Karpas-422 (cell line): ENCODE measurements around the gene TNRC6B. TPM values are rescaled to one million over a fixed set of nuclear protein-coding genes. Genes with fewer than 3 reads are reported as not detected.

ENCODE experiments used
- DNase-seq: peaks from one replicate; pipeline ENCODE4 v3.0.0-alpha.2; 2015
- H2AFZ ChIP-seq: fragments of 200-600 bp; sonication (generic); 2 replicates; pipeline ENCODE4 v1.6.1; 2014; ENCODE audit warnings: antibody characterized with exemption, low read length, mixed read lengths
- H3K27ac ChIP-seq: fragments of 200-600 bp; sonication (generic); 2 replicates; pipeline ENCODE4 v1.5.1; 2014; ENCODE audit warnings: mild to moderate bottlenecking, low read length, moderate library complexity
- H3K27me3 ChIP-seq: fragments of 200-600 bp; sonication (generic); 2 replicates; pipeline ENCODE4 v1.6.1; 2014; ENCODE audit warnings: low read length, mixed read lengths
- H3K36me3 ChIP-seq: fragments of 200-600 bp; sonication (generic); 2 replicates; pipeline ENCODE4 v1.6.1; 2014; ENCODE audit warnings: low read length, mixed read lengths; ENCODE audit not compliant: insufficient read depth
- H3K4me1 ChIP-seq: fragments of 200-600 bp; sonication (generic); 2 replicates; pipeline ENCODE4 v1.6.1; 2014; ENCODE audit warnings: mild to moderate bottlenecking, low read length, mixed read lengths
- H3K4me2 ChIP-seq: fragments of 200-600 bp; sonication (generic); 2 replicates; pipeline ENCODE4 v1.6.1; 2014; ENCODE audit warnings: low read length, low read depth, mild to moderate bottlenecking; ENCODE audit not compliant: poor library complexity, severe bottlenecking
- H3K4me3 ChIP-seq: fragments of 200-600 bp; sonication (generic); 2 replicates; pipeline ENCODE4 v1.5.1; 2014; ENCODE audit warnings: mild to moderate bottlenecking, antibody characterized with exemption, low read length, mixed read lengths
- H3K79me2 ChIP-seq: fragments of 200-600 bp; sonication (generic); 2 replicates; pipeline ENCODE4 v1.6.1; 2014; ENCODE audit warnings: mild to moderate bottlenecking, low read length, mixed read lengths
- H3K9ac ChIP-seq: fragments of 200-600 bp; sonication (generic); 2 replicates; pipeline ENCODE4 v1.6.0; 2014; ENCODE audit warnings: low read length
- H3K9me2 ChIP-seq: fragments of 200-600 bp; sonication (generic), shearing (Covaris generic); replicated peaks from 2 replicates; pipeline ENCODE4 v1.6.0; 2014; ENCODE audit warnings: mild to moderate bottlenecking, low read length, moderate library complexity; ENCODE audit not compliant: insufficient read depth
- H3K9me3 ChIP-seq: fragments of 300-700, 200-600 bp; sonication (generic); 2 replicates; pipeline ENCODE4 v1.6.1; 2014; ENCODE audit warnings: low read length, mixed read lengths
- H4K20me1 ChIP-seq: fragments of 200-600 bp; sonication (generic); 2 replicates; pipeline ENCODE4 v1.6.1; 2014; ENCODE audit warnings: mild to moderate bottlenecking, antibody characterized with exemption, low read length, low read depth; ENCODE audit not compliant: insufficient read depth
- total RNA-seq: library from RNA; depleted of rRNA; stranded (reverse); fragments of >200 nt; shearing (Covaris generic); gene quantifications from 2 replicates; pipeline ENCODE4 v1.2.3, GENCODE V29; 2014; ENCODE audit warnings: low replicate concordance

Gene TNRC6B
- total RNA-seq, 1 experiment from 2014 or later: 32.0 TPM

DNA sequence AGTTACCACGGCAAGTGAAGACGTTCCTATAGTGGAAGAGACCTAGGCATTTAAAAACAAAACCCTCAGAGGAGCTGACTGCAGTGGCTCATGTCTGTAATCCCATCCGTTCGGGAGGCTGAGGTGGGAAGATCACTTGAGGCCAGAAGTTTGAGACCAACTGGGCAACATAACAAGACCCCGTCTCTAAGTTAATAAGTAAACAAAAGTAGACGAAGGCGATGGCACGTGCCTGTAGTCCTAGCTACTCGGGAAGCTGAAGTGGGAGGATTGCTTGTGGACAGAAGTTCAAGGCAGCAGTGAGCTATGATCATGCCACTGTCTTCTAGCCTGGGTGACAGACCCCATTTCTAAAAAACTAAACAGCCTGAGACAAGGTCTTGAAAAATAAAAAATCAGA lies 164.8 kb downstream of the TNRC6B start:
- Histone ChIP-seq H3K4me1 (peaks cover 11% of the 10 kb centered on the region), H3K79me2 (peaks cover 18% of the 10 kb centered on the region), H3K9me3 (no peaks in the 10 kb centered on the region), H3K27me3 (no peaks in the 10 kb centered on the region), H2AFZ (no peak overlapping the region), H3K9ac (no peak overlapping the region), H3K4me3 (no peak overlapping the region), H3K9me2 (no peaks in the 10 kb centered on the region), H3K36me3 (no peaks in the 10 kb centered on the region), H4K20me1 (no peaks in the 10 kb centered on the region), H3K27ac (peak overlapping the region; percentile 54), H3K4me2 (no peak overlapping the region)
- DNase-seq: no peak

- peak overlapping the region; percentile 89 for H3K9ac ChIP-seq
- peaks cover 43% of the 10 kb centered on the region for H3K79me2 ChIP-seq
- DNase-seq: peak; percentile 59
- no peaks in the 10 kb centered on the region for H3K9me3 ChIP-seq
- no peaks in the 10 kb centered on the region for H3K9me2 ChIP-seq
- no peaks in the 10 kb centered on the region for H3K27me3 ChIP-seq
- H3K4me2 ChIP-seq: peak overlapping the region; percentile 90
- H3K4me3 ChIP-seq: peak overlapping the region; percentile 87
- H4K20me1 ChIP-seq: 0 out of 2 replicates have a peak, but pooled peaks cover 4% of the 10 kb centered on the region
- H3K27ac ChIP-seq: peak overlapping the region; percentile 93
- H3K4me1 ChIP-seq: peaks cover 25% of the 10 kb centered on the region
- no peak overlapping the region for H2AFZ ChIP-seq
- H3K36me3 ChIP-seq: peaks cover 17% of the 10 kb centered on the region
These were observed 167.5 kb downstream of the TNRC6B start for GRCh38 chr22:40345271-40345670.

DNA sequence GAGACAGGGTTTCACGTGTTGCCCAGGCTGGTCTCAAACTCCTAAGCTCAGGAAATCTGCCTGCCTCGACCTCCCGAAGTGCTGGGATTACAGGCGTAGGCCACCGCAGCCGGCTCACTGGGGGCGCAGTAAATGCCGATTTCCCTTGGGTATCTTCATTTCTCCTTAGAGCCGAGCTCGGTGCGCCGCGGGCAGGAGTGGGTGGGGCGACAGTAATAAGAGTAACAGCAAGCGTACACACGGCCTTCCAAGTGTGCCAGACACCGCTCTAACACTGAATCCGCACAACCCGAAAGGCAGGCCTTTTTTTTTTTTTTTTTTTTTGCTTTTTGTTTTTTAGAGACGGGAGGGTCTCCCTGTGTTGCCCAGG lies 168.1 kb downstream of the TNRC6B start:
- peak overlapping the region; percentile 87 for H3K4me3 ChIP-seq
- H3K4me1 ChIP-seq: peaks cover 25% of the 10 kb centered on the region
- peak; percentile 90 for DNase-seq
- no peaks in the 10 kb centered on the region for H3K9me2 ChIP-seq
- H3K9ac ChIP-seq: peak overlapping the region; percentile 89
- H3K9me3 ChIP-seq: no peaks in the 10 kb centered on the region
- H4K20me1 ChIP-seq: 0 out of 2 replicates have a peak, but pooled peaks cover 4% of the 10 kb centered on the region
- peaks cover 49% of the 10 kb centered on the region for H3K79me2 ChIP-seq
- H3K4me2 ChIP-seq: peak overlapping the region; percentile 90
- peak overlapping the region; percentile 93 for H3K27ac ChIP-seq
- peaks cover 19% of the 10 kb centered on the region for H3K36me3 ChIP-seq
- no peaks in the 10 kb centered on the region for H3K27me3 ChIP-seq
- no peak overlapping the region for H2AFZ ChIP-seq

GRCh38 chr22:40346185-40347118 lies 168.7 kb downstream of the TNRC6B start, which contains the start of gene ADSL:
ADSL (plus strand) TSS chr22:40346500; CDS start chr22:40346559, 59 bp downstream.
- Histone ChIP-seq H3K4me3 (peak within 1 kb of the TSS; percentile 87), H4K20me1 (0 out of 2 replicates have a peak, but pooled peaks cover 4% of the 10 kb centered on the region), H3K4me2 (peak within 1 kb of the TSS; percentile 90), H3K36me3 (peaks cover 21% of the 10 kb centered on the region), H3K9me3 (no peaks in the 10 kb centered on the region), H3K79me2 (peaks cover 52% of the 10 kb centered on the region), H3K9ac (peak within 1 kb of the TSS; percentile 89), H3K4me1 (peaks cover 25% of the 10 kb centered on the region), H3K27ac (peak within 1 kb of the TSS; percentile 93), H3K9me2 (no peaks in the 10 kb centered on the region), H3K27me3 (no peaks in the 10 kb centered on the region), H2AFZ (no peak within 1 kb of the TSS)
- DNase-seq: peak; percentile 95

GRCh38 chr22:40347300-40347699 lies 169.6 kb downstream of the TNRC6B start:
- 0 out of 2 replicates have a peak, but pooled peaks cover 4% of the 10 kb centered on the region for H4K20me1 ChIP-seq
- peaks cover 25% of the 10 kb centered on the region for H3K4me1 ChIP-seq
- H3K4me3 ChIP-seq: peak overlapping the region; percentile 87
- peak overlapping the region; percentile 93 for H3K27ac ChIP-seq
- no peak overlapping the region for H2AFZ ChIP-seq
- peaks cover 23% of the 10 kb centered on the region for H3K36me3 ChIP-seq
- H3K79me2 ChIP-seq: peaks cover 52% of the 10 kb centered on the region
- H3K9me3 ChIP-seq: no peaks in the 10 kb centered on the region
- H3K9me2 ChIP-seq: no peaks in the 10 kb centered on the region
- no peaks in the 10 kb centered on the region for H3K27me3 ChIP-seq
- peak overlapping the region; percentile 89 for H3K9ac ChIP-seq
- H3K4me2 ChIP-seq: peak overlapping the region; percentile 90
- DNase-seq: peak; percentile 49

DNA sequence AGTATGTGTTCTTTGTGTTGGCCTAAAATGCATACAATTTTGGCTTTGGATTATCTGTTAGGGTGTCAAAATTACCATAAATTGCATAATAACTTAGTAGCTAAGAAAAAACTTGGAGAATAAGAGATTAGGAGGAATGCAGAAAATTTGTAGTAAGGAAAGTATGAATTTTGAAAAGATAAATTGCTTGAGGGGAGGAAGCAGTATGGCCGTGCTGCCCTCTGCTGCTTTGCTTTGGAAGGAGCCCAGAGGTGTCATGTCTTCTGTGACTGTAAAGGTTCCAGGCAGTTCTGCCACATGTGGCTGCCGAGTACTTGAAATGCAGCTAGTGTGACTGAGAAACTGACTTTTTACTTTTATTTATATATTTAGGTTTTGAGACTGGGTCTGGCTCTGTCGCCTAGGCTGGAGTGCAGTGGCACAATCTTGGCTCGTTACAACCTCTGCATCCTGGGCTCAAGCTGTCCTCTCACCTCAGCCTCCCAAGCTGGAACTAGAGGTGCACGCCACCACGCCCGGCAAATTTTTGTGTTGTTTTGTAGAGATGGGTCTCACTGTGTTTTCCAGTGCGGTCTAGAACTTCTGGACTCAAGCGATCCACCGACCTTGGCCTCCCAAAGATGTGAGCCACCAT lies 170.4 kb downstream of the TNRC6B start:
- peak overlapping the region; percentile 90 for H3K4me2 ChIP-seq
- H3K36me3 ChIP-seq: peaks cover 29% of the 10 kb centered on the region
- no peak overlapping the region for H2AFZ ChIP-seq
- no peaks in the 10 kb centered on the region for H3K9me3 ChIP-seq
- peak overlapping the region; percentile 87 for H3K4me3 ChIP-seq
- H4K20me1 ChIP-seq: 0 out of 2 replicates have a peak, but pooled peaks cover 4% of the 10 kb centered on the region
- H3K4me1 ChIP-seq: peaks cover 25% of the 10 kb centered on the region
- H3K79me2 ChIP-seq: peaks cover 61% of the 10 kb centered on the region
- H3K9me2 ChIP-seq: no peaks in the 10 kb centered on the region
- peak; percentile 77 for DNase-seq
- H3K27ac ChIP-seq: peak overlapping the region; percentile 93
- peak overlapping the region; percentile 89 for H3K9ac ChIP-seq
- H3K27me3 ChIP-seq: no peaks in the 10 kb centered on the region

- Histone ChIP-seq H3K9ac (no peak overlapping the region), H3K27me3 (no peaks in the 10 kb centered on the region), H3K36me3 (peaks cover 56% of the 10 kb centered on the region), H4K20me1 (0 out of 2 replicates have a peak, but pooled peaks cover 4% of the 10 kb centered on the region), H3K27ac (no peak overlapping the region), H3K9me2 (no peaks in the 10 kb centered on the region), H3K4me2 (no peak overlapping the region), H3K9me3 (no peaks in the 10 kb centered on the region), H3K4me1 (peaks cover 12% of the 10 kb centered on the region), H2AFZ (no peak overlapping the region), H3K4me3 (no peak overlapping the region), H3K79me2 (peaks cover 51% of the 10 kb centered on the region)
- DNase-seq: no peak
These were observed 175.0 kb downstream of the TNRC6B start for GRCh38 chr22:40352763-40353162.

- no peak overlapping the region for H3K9ac ChIP-seq
- no peak overlapping the region for H3K27ac ChIP-seq
- H4K20me1 ChIP-seq: no peaks in the 10 kb centered on the region
- no peaks in the 10 kb centered on the region for H3K4me1 ChIP-seq
- H2AFZ ChIP-seq: no peak overlapping the region
- peaks cover 10% of the 10 kb centered on the region; the same call in 1 of the 2 replicates for H3K79me2 ChIP-seq
- peaks cover 75% of the 10 kb centered on the region for H3K36me3 ChIP-seq
- H3K9me3 ChIP-seq: no peaks in the 10 kb centered on the region
- DNase-seq: no peak
- H3K4me3 ChIP-seq: no peak overlapping the region
- H3K4me2 ChIP-seq: no peak overlapping the region
- no peaks in the 10 kb centered on the region for H3K9me2 ChIP-seq
- no peaks in the 10 kb centered on the region for H3K27me3 ChIP-seq
These were observed 183.4 kb downstream of the TNRC6B start for GRCh38 chr22:40361100-40361499.
